HG03342 (cell line): ENCODE data around the gene LRG1.

Experiments
- ATAC-seq: cut with Tn5 transposase; IDR thresholded peaks from one replicate; pipeline ENCODE4 v1.9.1; 2021; ENCODE audit warnings: mild to moderate bottlenecking, moderate library complexity; ENCODE audit not compliant: unreplicated experiment

Gene LRG1

DNA sequence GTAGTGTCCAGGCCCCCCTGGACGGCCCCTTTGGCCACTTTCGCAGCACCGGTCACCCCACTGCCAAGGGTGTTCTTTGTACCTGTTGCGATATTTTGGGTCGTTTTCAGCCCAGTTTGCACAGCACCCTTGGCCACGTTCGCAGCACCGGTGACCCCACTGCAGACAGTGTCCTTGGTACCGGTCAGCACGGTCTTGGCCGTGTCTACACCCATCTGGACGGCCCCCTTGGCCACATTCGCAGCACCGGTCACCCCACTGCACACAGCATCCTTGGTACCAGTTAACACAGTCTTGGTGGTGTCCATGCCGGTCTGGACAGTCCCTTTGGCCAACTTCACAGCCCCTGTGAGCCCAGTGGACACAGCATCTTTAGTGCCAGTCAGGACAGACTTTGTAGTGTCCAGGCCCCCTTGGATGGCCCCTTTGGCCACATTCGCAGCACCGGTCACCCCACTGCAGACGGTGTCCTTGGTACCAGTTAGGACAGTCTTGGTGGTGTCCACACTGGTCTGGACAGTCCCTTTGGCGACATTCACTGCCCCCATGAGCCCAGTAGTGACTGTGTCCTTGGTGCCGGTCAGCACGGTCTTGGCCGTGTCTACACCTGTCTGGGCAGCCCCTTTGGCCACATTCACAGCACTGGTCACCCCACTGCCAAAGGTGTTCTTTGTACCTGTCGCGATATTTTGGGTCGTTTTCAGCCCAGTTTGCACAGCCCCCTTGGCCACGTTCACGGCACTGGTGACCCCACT, 28.4 kb downstream of the LRG1 start:
- no peak for ATAC-seq

DNA sequence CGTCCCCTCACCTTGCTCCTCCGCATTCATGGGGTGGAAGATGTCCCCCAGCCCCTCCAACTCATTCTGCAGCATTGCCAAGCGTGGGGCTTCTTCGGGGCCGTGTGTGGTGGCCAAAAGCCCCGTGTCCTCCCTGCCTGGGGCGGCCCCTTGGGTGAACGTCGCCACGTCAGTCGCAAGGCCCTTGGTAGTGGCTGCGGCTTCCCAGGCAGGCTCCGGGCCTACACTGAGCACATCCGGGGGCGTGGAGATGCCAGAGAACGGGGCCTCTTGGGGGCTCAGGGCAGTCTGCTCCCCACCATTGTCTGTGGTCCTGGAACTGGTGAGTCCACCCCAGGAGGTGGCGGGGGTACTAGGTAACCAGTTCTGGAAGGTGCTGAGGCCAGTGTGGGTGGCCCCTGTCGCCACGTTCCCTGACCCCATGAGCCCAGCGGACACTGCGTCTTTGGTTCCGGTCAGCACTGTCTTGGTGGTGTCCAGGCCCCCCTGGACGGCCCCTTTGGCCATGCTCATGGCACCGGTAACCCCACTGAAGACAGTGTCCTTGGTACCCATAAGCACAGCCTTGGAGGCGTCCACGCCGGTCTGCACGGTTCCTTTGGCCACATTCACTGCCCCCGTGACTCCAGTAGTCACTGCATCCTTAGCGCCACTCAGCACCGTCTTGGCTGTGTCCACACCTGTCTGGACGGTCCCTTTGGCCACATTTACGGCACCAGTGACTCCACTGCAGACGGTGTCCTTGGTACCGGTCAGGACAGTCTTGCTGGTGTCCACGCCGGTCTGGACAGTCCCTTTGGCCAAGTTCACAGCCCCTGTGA, 29.2 kb downstream of the LRG1 start:
- no peak for ATAC-seq

DNA sequence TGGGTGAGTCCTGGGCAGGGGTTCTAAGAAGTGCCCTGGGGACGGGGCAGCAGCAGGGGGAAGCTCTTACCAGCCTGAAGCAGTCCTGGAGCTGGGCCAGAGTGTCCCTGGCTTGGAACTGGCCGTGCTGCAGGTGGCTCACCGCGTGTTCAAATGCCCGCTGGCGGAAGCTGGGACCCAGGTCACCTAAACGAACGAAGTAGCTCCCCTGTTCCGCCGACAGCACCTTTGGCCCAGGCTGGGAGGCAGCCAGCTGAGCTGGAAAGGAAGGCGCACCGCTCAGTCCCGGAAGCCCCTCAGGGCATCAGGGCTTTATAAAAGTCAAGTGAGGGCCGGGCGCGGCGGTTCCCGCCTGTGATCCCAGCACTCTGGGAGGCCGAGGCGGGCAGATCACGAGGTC, 31.1 kb downstream of the LRG1 start:
- ATAC-seq = no peak

DNA sequence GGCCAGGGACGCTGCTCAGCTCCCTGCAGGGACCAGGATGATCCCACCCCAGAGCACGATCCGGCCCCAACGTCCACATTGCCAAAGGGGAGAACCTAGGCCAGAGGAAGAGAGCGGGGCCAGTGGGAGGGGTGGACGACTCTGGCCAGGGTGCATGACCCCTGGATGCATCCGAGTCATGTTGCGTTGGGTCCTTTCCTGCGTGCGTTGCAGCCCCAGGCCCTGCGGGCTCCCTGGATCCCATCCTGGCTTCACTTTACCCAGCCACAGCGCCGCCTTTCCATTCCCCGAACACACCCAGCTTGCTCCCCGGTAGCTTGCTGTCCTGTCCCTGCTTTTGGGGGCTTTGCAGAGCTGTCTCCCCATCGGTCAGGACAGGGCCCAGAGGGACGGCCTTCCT, 32.0 kb downstream of the LRG1 start:
- no peak for ATAC-seq

DNA sequence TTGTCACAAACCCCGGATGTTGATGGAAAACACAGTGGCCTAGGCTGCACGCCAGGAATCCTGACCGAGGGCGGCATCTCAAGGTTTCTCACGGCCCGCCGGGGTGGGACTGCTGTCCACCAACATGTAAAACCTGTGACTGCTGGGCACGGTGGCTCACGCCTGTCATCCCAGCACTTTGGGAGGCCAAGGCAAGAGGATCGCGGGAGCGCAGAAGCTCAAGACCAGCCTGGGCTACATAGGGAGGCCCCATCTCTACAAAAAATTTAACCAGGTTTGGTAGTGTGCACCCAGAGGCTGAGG, 32.7 kb downstream of the LRG1 start:
- no peak for ATAC-seq

DNA sequence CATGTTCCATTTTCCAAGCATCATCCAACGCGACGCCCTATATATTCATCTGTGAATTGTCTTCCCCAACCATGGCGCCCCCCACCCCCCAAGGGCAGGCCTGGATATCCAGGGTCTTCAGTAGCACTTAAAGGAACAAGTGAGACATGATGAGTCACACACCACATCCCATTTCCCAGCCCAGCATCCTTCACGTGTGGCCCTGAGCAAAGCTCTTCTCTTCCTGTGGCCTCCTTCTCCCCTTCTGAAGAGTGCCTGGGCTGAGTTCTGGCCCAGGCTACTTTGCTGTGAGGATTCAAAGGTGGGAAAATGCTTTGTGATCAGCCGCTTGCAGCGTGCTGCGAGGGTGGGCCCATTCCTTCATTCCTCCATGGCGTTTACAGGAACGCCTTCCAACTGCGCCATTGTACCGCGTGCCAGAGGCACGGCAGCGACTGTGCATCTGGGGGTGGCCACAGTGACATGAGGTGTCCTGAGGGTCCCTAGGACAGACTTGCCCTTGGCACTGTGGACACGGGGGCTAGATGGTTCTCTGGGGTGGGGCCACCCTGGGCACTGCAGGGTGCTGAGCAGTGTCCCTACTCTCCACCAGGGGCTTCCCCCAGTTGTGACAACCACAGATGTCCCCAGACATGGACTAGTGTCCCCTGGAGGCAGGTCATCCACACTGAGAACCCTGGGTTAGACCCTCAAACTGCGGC, 33.2 kb downstream of the LRG1 start:
- no peak for ATAC-seq

DNA sequence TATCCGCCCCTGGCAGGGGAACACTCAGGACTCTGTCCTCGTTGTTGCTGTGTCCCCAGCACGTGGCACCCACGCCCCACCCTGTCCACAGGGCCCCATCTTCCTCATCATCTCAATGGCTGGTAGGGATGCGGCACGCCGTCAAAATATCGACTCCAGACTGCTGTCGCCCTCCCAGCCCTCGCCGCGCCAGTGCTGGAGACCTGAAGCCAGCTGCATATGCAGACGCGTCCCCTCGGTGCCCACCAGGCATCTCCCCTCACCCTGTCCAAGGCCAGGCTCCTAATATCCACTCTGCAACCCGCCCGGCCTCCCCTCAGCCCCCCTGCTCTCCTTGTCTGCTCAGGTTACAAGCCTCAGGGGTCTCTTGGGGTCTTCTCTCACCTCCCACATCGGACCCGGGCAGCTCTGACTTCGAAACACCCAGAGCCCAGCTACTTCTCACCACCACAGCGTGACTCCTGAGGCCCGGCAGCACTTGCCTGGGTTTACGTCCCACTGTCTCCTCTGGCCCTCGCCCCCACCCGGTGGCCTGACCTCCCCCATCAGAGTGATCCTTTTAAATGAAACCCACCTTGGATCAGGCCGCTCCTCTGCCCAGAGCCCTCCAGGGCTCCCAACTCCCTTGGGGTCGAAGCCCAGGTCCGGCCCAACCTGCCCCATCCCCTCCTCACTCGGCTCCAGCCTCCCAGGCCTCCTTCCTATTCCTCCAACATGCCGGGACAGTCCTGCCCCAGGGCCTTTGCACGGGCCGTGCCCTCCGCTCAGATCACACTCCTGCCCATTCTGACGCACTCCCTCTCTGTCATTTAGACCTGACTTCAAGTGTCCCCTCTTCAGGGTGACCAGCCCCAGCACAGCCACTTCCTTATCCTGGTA, 34.0 kb downstream of the LRG1 start:
- no peak for ATAC-seq

DNA sequence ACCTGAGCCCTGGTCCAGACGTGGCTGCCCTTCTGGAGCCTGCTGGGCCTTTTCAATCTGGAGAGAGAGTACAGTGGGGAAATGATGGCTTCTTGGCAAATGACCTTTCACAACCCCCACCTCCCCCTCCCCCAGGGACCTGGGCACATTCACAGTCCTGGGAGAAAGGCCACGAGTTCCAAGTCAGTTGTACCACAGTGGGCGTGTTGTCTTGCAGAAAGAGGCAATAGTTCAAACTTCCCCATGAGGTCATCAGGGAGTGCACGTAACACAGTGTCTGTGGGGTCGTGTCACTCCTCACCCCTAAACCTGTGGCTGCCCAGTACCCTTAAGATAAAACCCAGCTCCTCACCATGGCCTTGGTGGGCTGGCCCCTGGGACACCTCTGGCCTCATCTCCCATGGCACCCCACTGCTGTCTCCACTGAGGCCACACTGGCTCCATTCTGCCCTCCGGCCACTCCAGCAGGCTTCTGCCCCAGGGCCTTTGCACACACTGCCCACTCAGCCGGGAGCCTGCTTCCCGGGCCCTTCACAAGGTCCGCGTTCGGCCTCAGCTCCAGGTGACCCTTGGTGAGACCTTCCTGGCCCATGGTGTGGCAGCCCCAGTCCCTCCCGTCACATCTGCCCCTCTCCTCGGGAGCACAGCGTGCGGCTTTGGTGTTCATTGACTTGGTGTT, 34.8 kb downstream of the LRG1 start:
- ATAC-seq = no peak

DNA sequence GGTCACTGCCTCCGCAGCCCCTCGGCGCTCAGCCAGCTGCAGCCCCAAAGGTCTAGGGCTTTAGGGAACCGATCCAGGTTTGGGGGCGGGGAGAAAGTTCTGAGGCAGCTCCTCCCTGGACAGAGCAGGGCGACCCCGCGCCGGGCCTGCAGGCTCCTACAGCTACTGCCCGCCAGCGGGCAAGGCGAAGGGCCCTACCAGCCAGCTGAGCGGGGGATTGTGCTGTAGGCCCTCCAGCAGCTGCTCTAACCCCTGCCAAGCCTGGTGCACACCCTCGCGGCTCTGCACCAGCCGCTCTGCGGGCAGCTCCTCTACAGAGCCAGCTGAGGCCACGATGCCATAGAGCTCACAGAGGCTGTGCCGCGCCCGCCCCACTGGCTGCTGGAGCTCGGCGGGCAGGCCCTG, 35.5 kb downstream of the LRG1 start:
- no peak for ATAC-seq

DNA sequence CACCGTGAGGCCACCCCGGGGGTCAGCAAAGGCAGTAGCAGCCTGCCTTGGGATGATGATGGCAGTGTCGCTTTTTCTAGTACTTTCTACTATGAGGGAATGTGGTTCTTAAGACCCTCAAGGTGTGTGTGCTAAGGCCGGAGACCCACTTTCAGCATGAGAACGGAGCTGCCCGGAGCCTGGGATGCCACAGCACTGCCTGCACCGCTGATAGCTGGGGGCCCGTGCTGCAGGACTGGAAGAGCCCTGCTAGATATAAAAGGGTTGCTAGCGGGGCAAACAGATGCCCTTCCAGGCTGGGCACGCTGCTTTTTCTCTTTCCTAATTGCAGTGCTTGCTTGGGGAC, 36.0 kb downstream of the LRG1 start:
- ATAC-seq = no peak

DNA sequence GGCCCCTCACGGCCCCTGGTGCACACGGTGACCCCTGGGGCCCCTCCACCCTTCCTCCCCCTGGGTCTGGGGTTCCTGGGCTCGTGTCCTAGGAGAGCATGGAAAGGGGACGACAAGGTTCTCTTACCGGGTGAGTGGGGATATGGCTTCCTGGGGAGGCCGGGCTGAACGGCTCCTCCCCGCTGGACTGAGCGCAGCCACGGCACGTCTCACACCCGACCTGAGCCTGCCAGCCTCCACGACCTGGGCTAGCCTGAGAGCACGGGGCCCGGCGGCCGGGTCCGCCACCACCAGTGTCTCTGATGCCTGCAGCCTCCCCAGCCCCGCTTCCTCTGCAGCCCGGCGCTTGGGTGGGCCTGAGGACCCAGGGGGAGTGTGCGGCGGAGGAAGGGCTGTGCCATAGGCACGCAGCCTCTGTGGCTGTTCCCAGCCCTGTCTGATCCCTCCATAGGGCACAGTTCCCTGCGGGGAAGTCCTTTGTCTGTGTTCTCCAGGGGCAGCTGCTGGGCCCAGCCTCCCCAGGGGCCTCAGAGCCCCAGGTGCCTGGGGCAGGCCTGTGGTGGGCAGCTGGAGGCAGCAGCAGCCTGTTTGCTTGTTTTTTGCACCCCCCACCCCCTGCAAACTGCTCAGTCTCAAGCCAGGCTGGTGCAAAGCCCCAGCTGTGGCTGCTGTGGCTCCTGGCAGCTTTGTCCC, 36.6 kb downstream of the LRG1 start:
- no peak for ATAC-seq

DNA sequence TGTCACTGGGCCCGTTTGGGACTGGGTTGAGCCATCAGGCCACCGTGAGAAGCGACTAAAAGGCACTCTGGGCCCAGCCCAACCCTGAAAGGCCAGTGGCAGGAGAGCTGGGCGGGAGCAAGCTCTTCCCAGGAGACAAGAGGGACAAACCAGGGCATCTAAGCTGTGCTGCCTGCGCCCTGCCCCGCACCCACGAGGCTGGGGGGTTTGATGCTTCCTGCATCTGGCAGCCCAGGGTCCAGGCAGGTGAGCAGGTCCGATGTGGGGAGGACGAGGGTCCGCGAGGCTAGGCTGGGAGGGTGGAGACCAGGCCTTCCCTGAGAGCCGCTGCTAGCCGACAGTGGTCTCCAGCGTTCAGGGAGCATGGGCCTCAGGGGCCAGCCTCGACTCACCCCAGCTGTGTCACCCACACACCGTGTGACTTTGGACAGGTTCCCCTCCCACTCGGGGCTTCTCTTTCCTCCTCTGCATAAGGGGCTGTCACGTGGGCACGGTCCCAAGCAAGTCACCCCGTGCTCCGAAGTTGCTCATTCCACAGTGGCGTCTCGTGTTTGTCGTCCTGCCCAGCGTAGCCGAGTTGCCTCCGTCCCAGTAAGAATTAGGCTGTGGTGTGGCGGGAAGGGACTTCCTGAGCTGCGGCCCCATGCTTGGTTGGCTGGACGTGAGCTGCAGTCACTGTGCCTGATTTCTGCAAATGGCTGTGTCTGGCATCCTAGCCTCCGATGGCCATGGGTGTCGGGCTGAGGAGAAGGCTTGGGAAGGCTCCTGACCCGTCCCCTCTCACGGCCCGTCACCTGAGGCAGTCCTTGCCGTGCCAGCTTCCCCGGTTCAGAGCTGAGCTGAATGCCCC, 37.3 kb downstream of the LRG1 start:
- ATAC-seq = no peak

DNA sequence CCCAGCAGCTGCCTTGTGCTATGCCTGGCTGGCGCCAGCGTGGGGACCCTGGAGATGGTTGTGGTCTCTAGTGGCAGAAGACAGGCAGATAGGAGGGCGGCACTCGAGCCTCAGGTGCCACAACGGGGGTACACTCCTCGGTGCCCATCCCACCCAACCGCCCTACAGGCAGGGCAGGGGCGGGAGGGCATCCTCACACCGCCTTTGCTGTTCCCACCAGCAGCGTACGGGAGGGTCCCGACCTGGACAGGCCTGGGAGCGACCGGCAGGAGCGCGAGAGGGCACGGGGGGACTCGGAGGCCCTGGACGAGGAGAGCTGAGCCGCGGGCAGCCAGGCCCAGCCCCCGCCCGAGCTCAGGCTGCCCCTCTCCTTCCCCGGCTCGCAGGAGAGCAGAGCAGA, 38.1 kb downstream of the LRG1 start:
- no peak for ATAC-seq

DNA sequence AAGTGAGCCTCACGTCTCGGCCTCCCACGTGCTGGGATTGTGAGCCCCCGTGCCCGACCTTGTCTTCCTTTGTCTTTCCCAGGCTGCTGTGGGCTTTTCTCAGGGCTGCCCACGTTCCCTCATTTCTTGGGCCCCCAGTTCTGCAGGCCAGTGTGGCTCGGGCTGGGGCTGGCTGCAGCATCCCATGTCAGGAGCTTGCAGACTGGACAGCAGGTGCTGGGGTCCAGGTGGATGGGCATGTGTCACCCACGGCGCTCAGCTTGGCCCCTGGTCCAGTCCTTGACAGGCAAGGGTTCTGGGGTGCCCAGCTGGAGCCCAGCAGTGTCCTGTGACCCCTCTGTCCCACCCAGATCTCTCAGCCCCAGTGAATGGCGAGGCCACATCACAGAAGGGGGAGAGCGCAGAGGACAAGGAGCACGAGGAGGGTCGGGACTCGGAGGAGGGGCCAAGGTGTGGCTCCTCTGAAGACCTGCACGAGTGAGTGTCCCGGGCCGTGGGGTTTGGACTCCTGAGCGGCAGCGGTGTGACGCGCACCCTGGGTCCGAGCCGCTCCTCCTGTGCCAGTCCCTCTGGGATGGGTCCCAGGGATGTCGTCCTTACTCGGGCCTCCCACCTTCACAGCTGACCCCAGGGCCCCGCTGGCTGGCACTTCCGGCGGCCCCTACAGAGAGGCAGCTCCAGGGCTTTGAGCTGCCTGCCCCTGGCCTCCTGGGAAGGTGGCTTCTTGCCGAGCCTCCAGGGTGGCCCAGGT, 38.8 kb downstream of the LRG1 start:
- no peak for ATAC-seq

DNA sequence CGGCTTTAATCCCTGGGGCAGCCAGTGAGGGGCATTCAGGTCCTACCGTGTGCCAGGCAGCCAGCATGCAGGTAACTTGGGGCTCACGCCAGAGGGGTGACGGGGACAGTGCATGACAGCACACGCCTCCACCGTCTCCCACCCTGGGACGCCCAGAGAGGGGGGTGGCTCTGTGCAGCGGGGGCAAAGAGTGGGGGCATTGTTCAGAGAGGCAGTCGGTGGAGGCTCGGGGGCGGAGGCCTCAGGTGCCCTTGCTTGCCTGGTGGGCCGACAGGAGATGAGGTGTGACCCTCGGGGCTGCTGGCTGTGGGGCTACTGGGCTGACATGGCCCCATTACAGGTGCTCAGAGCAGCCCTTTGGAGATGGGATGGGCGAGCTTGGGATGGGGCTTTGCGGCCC, 40.0 kb downstream of the LRG1 start:
- no peak for ATAC-seq

DNA sequence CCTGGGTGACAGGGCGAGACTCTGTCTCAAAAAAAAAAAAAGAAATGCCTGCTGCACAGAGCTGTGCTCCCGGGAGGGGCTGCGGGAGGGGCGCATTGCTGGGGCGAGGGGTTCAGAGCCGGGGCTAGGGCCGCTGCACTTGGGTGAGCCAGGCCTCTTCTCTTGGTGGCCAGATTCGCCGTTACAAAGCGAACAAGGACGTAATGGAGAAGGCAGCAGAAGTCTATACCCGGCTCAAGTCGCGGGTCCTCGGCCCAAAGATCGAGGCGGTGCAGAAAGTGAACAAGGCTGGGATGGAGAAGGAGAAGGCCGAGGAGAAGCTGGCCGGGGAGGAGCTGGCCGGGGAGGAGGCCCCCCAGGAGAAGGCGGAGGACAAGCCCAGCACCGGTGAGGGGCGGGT, 40.5 kb downstream of the LRG1 start:
- ATAC-seq = no peak

DNA sequence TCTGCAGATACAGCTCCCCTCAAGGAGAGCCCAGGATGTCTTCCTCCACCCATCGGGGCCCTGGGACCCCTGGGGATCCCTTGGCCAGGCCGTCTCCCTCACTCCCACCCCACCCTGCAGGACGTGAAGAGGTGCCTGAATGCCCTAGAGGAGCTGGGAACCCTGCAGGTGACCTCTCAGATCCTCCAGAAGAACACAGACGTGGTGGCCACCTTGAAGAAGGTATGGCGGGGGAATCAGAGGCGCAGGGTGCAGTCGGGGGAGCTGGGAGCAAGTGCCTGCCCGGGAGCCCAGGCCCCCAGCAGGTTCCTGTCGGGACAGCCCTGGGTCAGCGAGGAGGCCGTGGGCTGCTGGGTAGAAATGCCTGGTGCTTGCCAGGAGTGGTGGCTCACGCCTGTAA, 41.1 kb downstream of the LRG1 start:
- no peak for ATAC-seq

DNA sequence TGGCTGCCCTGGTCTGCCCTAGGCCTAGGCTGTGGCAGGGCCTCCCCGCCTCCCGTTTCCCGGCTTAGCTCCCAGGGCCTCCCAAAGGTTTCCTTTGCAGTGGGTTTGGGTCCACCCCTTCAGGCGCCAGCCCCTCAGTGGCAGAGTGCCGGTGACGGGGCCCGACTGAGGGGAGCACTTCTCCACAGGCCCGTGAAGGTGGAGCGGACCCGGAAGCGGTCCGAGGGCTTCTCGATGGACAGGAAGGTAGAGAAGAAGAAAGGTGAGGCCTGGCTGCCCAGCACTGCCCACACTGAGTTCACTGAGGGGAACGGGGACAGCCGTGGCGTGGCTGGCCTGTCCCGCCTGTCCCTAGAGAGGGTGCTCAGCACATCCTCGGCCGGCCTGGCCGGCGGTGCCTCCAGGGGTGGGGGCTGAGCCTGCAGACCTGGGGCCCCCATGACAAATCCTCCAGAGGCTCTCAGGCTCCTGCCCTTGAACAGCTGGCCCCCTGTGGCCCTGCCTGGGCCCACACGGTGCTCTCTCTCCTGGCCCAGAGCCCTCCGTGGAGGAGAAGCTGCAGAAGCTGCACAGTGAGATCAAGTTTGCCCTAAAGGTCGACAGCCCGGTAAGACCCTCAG, 42.0 kb downstream of the LRG1 start:
- ATAC-seq = no peak
